GM12892 (cell line): ENCODE data around the gene OTOP2. TPM values are rescaled to one million over a fixed set of nuclear protein-coding genes. Genes with fewer than 3 reads are reported as not detected.

Experiments
- DNase-seq: peaks from one replicate; pipeline ENCODE4 v3.0.0; 2011; ENCODE audit not compliant: insufficient read length
- FAIRE-seq: peaks from 2 replicates; lab custom pipeline; 2011; peaks lifted over from hg19 to GRCh38; lab: Jason Lieb, UNC
- POLR2A ChIP-seq: IDR thresholded peaks from 2 replicates; pipeline ENCODE4 v1.6.1; 2011; ENCODE audit warnings: low read depth, low read length, control low read depth
- POLR2AphosphoS5 ChIP-seq: IDR thresholded peaks from 2 replicates; pipeline ENCODE4 v1.6.1; 2011; ENCODE audit warnings: low read depth, low read length, control low read depth
- TAF1 ChIP-seq: IDR thresholded peaks from 2 replicates; pipeline ENCODE4 v1.6.1; 2011; ENCODE audit warnings: low read depth, mild to moderate bottlenecking, control low read depth, low read length, borderline replicate concordance
- polyA plus RNA-seq: library from polyadenylated mRNA; unstranded; fragments of >200 nt; gene quantifications from one replicate; pipeline ENCODE4 v1.2.1, GENCODE V29; 2012; ENCODE audit warnings: missing spikeins, inconsistent platforms; ENCODE audit not compliant: missing spikeins

Gene OTOP2, protein sequence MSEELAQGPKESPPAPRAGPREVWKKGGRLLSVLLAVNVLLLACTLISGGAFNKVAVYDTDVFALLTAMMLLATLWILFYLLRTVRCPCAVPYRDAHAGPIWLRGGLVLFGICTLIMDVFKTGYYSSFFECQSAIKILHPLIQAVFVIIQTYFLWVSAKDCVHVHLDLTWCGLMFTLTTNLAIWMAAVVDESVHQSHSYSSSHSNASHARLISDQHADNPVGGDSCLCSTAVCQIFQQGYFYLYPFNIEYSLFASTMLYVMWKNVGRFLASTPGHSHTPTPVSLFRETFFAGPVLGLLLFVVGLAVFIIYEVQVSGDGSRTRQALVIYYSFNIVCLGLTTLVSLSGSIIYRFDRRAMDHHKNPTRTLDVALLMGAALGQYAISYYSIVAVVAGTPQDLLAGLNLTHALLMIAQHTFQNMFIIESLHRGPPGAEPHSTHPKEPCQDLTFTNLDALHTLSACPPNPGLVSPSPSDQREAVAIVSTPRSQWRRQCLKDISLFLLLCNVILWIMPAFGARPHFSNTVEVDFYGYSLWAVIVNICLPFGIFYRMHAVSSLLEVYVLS
- not detected for polyA plus RNA-seq

DNA sequence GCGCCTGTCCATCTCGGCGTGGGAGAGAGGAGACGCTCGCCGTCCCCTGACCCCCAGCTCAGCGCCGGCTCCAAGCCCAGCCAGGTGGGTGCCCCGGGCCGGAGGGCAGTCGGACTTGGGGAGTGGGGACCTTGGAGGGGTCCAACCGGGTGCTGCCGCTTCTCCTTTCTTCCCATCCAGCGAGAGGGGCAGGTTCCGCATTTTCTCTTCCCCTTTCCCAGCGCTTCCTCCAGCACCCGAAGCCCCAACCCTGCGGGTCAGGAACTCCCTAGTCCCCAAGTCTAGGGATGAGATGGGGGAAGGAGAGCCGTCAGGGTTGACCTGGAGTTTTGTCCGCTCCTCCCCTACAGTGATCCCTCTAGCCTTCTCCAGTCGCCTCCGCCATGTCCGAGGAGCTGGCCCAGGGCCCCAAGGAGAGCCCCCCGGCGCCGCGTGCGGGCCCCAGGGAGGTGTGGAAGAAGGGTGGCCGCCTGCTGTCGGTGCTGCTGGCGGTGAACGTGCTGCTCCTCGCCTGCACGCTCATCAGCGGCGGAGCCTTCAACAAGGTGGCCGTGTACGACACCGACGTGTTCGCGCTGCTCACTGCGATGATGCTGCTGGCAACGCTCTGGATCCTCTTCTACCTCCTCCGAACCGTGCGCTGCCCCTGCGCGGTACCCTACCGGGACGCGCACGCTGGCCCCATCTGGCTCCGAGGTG, at the start of gene OTOP2:
Gene OTOP2 (plus strand): TSS at position 24 of the 699 bp plus-strand sequence. CDS start 360 bp downstream, at position 384.
- TF ChIP-seq POLR2A (no peak), TAF1 (no peak), POLR2AphosphoS5 (no peak)
- FAIRE-seq (no peak), DNase-seq (no peak)

DNA sequence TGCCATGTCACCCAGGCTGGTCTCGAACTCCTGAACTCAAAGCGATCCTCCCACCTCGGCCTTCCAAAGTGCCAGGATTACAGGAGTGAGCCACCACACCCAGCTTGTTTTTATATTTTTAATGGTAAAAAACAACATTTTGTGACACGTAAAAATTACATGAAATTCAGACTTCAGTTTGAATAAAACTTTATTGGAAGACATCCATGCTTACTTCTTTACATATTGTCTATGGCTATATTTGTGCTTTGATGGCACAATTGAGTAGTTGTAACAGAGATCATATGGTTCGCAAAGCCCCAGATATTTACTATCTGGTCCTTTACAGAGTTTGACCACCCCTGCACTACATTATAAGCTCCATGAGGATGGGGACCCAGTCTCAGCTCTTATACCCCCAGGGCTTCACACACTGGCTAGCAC, 49.4 kb upstream of the OTOP2 start:
- DNase-seq (no peak), FAIRE-seq (no peak)
- TF ChIP-seq POLR2AphosphoS5 = no peak
- TF ChIP-seq TAF1 = no peak
- TF ChIP-seq POLR2A = no peak

DNA sequence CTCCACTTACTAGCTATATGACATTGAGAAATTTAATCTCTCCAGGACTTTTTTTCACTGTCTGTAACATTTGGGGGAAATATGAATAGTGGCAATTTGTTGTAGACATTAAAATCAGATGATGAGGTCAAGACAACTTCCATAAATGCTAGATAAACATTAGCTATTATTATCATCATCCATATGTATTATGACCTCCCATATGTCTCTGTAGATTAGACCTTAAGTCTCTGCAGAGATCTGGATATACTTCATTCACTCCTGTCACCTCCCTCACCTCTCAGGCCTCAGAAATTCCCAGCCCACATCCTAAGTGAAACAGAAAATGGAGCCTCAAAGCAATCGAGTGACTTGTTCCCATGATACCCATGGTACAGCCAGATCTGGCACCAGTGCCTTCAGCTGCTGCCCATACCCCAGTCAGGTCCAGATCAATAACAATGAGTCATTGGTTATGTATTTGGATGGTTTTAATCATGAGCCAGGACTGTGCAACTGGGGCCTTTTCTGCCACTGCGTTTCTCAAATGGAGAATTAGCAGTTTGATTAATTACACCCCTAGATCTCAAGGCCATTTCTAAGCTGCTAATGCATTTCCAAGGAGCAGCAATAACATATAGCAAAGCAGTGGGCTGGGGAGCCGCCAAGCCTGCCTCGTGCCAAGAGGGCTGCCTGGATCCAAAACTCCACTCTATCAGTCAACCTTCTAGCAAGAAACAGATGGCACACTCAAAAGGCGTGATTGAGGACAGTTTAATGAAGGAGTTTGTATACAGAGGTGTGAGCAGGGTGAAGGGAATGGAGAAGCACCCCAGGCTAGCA, 48.7 kb upstream of the OTOP2 start:
- TF ChIP-seq TAF1 (no peak), POLR2A (no peak), POLR2AphosphoS5 (no peak)
- DNase-seq = no peak
- no peak for FAIRE-seq

DNA sequence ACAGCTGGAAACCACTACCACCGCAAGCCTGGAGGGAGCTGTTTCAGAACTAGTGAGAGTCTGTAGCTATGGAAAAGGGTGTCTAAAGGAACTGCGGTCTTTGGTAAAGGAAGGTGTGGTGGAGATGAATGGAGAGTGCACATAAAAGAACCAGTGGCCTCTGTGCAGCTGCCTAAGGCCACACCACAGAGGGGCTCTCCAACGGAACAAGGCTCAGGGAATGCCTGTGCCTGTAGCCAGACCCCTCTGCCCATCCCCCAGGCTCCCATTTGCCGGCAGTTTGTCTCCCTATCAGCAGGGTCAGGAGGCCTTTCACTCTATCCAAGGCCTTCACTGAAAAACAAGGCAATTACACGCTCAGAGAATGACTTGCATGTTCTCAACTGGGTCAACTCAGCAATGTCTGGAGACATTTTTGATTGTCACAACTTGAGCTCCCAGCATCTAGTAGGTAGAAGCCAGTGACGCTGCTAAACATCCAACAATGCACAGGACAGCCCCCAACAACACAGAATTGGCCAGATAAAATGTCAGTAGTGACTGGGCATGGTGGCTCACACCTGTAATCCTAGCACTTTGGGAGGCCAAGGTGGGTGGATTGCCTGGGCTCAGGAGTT, 48.0 kb upstream of the OTOP2 start:
- DNase-seq (no peak), FAIRE-seq (no peak)
- TF ChIP-seq POLR2AphosphoS5 = no peak

DNA sequence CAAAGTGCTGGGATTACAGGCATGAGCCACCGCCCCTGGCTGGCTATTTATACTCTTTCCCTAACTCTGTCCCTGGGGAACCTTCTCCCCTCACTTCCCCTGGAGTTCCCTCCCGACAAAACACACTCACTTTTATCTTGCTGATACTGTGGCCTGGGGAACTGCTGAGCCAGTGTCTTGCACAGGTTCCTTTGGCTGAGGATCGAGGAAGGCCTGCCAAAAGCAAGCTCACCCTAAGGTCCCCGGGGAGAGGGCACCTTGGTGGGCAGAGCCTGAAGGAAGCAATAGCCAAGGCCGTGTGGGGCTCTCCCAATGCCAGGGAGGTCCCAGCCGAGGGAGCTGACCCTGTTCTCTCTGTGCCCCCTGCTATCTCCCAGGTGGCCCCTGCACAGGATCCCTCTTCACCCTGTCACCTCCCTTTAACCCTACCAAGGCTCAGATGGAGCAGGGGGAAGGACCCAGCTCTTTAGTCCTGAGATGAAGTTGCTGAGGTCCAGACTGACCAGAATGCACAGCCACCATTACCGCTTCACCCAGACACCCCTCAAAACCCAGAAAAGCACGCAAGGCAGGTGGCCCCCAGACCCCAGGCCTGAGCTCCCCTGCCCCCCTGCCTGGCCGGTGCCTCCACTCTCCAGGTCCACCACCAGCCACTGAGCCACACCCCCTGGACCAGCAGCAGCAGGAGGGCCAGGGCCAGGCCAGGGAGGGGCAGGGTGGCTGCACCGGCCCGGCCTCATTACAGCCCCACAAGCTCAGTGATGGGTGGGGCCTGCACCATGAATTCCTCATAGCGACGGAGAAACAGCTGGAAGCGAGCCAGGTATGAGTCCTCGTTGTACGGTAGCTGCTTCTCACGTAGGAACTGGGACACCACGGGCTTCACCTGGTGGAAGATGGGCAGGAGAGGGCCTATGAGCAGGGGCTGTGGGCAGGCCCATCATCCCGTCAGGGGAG, 46.2 kb upstream of the OTOP2 start:
- no peak for FAIRE-seq
- DNase-seq = no peak
- TF ChIP-seq POLR2A = no peak
- no peak for TF ChIP-seq TAF1
- no peak for TF ChIP-seq POLR2AphosphoS5

DNA sequence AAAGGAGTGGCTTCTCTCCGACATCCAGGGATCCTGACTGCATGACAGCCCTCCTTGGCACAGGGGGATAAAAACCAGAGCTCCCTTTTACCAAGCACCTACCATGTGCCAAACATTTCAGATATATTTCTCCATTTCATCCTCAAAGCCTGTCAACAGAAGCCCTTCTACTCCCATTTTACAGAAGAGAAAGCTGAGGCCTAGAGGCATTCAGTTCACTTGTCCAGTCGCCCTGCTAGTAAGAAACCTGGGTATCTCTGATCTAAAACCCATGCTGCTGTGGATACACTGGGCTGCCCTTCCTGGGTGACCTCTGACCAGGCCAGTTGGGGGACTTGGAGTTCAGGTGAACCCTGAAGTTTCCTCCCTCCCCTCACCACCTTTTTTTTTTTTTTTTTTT, 45.4 kb upstream of the OTOP2 start:
- TF ChIP-seq POLR2AphosphoS5 (no peak), POLR2A (no peak), TAF1 (no peak)

DNA sequence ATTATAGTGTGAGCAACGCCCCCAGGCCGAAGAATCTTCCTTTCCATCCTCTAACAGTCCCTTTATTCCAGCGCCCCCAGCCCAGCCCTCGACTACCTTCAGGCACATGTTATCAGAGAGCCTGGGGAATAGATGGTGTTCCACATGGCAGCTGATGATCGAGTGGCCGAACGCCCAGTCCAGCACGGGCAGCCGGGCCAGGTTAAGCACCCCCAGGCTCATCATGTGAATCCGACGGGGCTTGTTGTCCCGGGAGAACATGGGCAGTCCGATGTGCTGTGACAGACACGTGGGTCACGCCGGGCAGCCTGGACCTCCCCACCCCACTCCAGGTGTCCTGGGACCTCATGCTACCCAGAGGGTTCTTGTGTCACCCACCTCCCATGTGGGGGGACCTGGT, 44.8 kb upstream of the OTOP2 start:
- no peak for TF ChIP-seq POLR2A
- TF ChIP-seq POLR2AphosphoS5 = no peak
- TF ChIP-seq TAF1 = no peak
- no peak for FAIRE-seq
- no peak for DNase-seq

More for the DNA sequence above, 45.4 kb upstream of the OTOP2 start:
- FAIRE-seq (no peak), DNase-seq (no peak)

DNA sequence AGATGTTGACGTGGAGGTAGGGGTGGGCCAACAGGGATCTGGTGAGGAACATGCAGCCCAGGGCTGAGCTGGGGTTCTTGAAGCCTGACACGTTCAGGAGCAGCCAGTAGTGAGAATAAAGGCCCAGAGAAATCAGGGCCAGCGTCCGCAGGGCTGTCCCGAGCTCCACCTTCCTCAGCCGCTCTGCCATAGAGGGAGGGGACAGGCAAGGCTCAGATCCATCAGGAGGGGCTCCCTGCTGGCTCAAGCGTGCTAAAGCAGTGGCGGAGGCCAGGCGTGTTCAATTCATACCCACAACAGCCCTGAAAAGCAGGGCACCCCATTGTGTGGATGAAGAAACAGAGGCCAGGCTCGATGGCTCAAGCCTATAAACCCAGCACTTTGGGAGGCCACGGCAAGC, 43.0 kb upstream of the OTOP2 start:
- FAIRE-seq = no peak
- DNase-seq = no peak
- no peak for TF ChIP-seq TAF1
- no peak for TF ChIP-seq POLR2A
- TF ChIP-seq POLR2AphosphoS5 = no peak

DNA sequence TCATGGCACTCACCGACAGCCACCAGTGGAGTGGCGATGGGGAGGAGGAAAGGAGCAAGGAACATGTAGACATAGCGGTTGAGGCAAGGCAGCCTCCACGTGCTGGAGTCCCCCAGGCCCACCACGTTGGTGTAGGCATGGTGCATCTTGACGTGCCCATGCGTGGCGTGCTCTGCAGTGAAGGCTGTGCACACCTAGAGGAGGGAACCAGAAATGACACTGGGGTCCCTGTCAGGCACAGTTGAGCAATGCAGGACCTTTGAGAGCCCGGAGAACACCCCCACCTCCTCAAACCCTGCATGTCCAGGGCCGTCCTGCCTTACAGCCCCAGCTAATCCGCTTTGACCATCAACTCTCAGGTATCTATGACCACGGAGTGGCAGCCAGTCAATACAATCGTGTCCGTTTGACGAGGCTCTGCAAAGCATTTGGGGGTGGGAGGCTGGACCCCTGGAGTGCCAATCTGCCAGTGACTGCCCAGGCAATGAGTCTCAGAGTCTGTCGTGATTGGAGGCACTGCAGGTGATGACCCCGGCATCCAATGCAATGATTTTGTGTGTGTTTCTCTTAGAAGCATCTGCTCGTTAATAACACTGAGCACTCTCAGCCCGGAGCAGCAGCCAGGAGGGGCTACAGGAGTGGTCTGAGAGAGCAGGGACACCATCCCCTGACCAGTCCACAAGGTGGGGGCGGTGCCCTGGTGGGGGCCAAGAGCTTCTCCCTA, 41.4 kb upstream of the OTOP2 start:
- no peak for DNase-seq
- TF ChIP-seq POLR2AphosphoS5 (no peak), TAF1 (no peak), POLR2A (no peak)
- no peak for FAIRE-seq

DNA sequence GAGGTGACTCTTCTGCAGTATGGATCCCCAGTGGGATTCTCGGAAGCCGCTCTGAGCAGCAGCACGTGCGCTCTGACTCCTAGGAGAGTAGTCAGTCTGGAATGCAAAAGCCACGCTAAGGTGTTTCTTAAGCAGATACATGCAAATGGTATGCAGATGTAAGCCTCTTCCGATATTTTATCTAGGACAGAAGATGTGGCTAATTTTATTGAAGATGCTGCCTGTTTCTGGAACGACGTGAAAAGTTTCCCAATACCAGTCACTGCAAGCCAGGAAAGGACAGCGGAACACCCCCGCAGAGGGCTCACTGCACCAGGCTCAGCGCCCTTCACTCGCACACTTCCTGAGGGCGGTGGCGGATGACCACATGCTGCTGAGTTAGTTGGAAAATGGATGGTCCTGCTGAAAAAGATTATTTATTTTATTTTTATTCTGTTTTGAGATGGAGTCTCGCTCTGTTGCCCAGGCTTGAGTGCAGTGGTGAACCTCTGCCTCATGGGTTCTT, 40.8 kb upstream of the OTOP2 start:
- no peak for TF ChIP-seq POLR2A
- TF ChIP-seq TAF1 = no peak
- TF ChIP-seq POLR2AphosphoS5 = no peak
- DNase-seq (no peak), FAIRE-seq (no peak)
